ENCODE data around the gene CLEC12A. TPM values are rescaled to one million over a fixed set of nuclear protein-coding genes. Genes with fewer than 3 reads are reported as not detected.

Gene CLEC12A
- total RNA-seq, 1 donor from 2014 or later, result not detected

DNA sequence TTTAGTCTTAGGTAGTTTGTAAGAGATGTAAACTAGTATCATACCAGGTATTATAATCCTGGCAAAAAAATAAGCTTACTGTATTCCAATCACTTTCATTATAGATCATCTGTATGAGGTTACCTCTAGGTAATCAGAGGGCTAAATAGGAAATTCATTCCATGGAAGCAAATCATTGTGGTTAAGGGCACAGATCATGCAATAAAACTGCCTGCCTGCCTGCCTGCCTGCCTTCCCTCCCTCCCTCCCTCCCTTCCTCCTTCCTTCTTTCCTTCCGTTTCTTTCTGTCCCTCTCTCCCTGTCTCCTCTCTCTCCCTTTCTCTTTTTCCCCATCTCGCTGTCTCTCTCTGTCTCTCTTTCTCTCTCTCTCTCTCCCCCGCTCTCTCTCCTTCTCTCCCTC is 56.1 kb downstream of the CLEC12A start:
- no peaks in the 10 kb centered on the region for H3K27me3 Mint-ChIP-seq (ENCODE audit: low read depth, unreplicated experiment)
- TF ChIP-seq, protein P1, sequence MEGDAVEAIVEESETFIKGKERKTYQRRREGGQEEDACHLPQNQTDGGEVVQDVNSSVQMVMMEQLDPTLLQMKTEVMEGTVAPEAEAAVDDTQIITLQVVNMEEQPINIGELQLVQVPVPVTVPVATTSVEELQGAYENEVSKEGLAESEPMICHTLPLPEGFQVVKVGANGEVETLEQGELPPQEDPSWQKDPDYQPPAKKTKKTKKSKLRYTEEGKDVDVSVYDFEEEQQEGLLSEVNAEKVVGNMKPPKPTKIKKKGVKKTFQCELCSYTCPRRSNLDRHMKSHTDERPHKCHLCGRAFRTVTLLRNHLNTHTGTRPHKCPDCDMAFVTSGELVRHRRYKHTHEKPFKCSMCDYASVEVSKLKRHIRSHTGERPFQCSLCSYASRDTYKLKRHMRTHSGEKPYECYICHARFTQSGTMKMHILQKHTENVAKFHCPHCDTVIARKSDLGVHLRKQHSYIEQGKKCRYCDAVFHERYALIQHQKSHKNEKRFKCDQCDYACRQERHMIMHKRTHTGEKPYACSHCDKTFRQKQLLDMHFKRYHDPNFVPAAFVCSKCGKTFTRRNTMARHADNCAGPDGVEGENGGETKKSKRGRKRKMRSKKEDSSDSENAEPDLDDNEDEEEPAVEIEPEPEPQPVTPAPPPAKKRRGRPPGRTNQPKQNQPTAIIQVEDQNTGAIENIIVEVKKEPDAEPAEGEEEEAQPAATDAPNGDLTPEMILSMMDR (IDR thresholded peaks at IDR 0.05; ENCODE audit: insufficient read depth, low read depth, low read length), result no peak
- no peak for TF ChIP-seq EZH2 (IDR thresholded peaks at IDR 0.05; ENCODE audit: insufficient read depth, low read length)
- Histone ChIP-seq H3K4me2 (ENCODE audit: low read length) (peak overlapping the region; percentile 56), H2AFZ (ENCODE audit: low read depth, low read length) (peak overlapping the region; percentile 59), H4K20me1 (ENCODE audit: insufficient read depth, low read length) (no peaks in the 10 kb centered on the region), H3K9me3 (ENCODE audit: insufficient read depth, low read depth, low read length) (no peaks in the 10 kb centered on the region), H3K27ac (ENCODE audit: low read depth, low read length) (no peak overlapping the region), H3K79me2 (ENCODE audit: insufficient read depth, low read length) (no peaks in the 10 kb centered on the region), H3K27me3 (ENCODE audit: insufficient read depth, low read length) (no peaks in the 10 kb centered on the region), H3K4me3 (ENCODE audit: insufficient read depth, low read depth, low read length) (no peak overlapping the region), H3K36me3 (ENCODE audit: insufficient read depth, low read length) (no peaks in the 10 kb centered on the region), H3K9ac (ENCODE audit: low read length) (no peak overlapping the region), H3K4me1 (ENCODE audit: insufficient read depth, low read length) (peaks cover 6% of the 10 kb centered on the region)
- peaks cover 9% of the 10 kb centered on the region for H3K4me1 Mint-ChIP-seq (ENCODE audit: low read depth, unreplicated experiment)
- no peaks in the 10 kb centered on the region for H3K36me3 Mint-ChIP-seq (ENCODE audit: low read depth, unreplicated experiment)
- no peak overlapping the region for H3K27ac Mint-ChIP-seq (ENCODE audit: unreplicated experiment)
- H3K4me3 Mint-ChIP-seq (ENCODE audit: unreplicated experiment), result no peak overlapping the region
- FAIRE-seq (peak; percentile 80), DNase-seq (ENCODE audit: low read depth) (no peak)
- peaks cover 2% of the 10 kb centered on the region for H3K9me3 Mint-ChIP-seq (ENCODE audit: unreplicated experiment)

GRCh38 chr12:10027721-10028120 is 56.5 kb downstream of the CLEC12A start:
- no peak overlapping the region for H3K27ac ChIP-seq (ENCODE audit: low read depth, low read length)
- H3K9ac ChIP-seq (ENCODE audit: low read length), result no peak overlapping the region
- no peaks in the 10 kb centered on the region for H4K20me1 ChIP-seq (ENCODE audit: insufficient read depth, low read length)
- no peak for FAIRE-seq
- no peaks in the 10 kb centered on the region for H3K9me3 ChIP-seq (ENCODE audit: insufficient read depth, low read depth, low read length)
- no peaks in the 10 kb centered on the region for H3K79me2 ChIP-seq (ENCODE audit: insufficient read depth, low read length)
- no peaks in the 10 kb centered on the region for H3K27me3 ChIP-seq (ENCODE audit: insufficient read depth, low read length)
- peak overlapping the region; percentile 56 for H3K4me2 ChIP-seq (ENCODE audit: low read length)
- H3K4me1 Mint-ChIP-seq (ENCODE audit: low read depth, unreplicated experiment), result peaks cover 9% of the 10 kb centered on the region
- peaks cover 2% of the 10 kb centered on the region for H3K9me3 Mint-ChIP-seq (ENCODE audit: unreplicated experiment)
- no peak for TF ChIP-seq EZH2 (IDR thresholded peaks at IDR 0.05; ENCODE audit: insufficient read depth, low read length)
- TF ChIP-seq, protein P1 (IDR thresholded peaks at IDR 0.05; ENCODE audit: insufficient read depth, low read depth, low read length), result no peak
- H3K36me3 ChIP-seq (ENCODE audit: insufficient read depth, low read length), result no peaks in the 10 kb centered on the region
- H3K4me1 ChIP-seq (ENCODE audit: insufficient read depth, low read length), result peaks cover 6% of the 10 kb centered on the region
- H3K36me3 Mint-ChIP-seq (ENCODE audit: low read depth, unreplicated experiment), result no peaks in the 10 kb centered on the region
- no peak overlapping the region for H3K4me3 Mint-ChIP-seq (ENCODE audit: unreplicated experiment)
- H2AFZ ChIP-seq (ENCODE audit: low read depth, low read length), result peak overlapping the region; percentile 59
- DNase-seq (ENCODE audit: low read depth), result peak; percentile 1
- no peak overlapping the region for H3K27ac Mint-ChIP-seq (ENCODE audit: unreplicated experiment)
- H3K4me3 ChIP-seq (ENCODE audit: insufficient read depth, low read depth, low read length), result no peak overlapping the region
- H3K27me3 Mint-ChIP-seq (ENCODE audit: low read depth, unreplicated experiment), result no peaks in the 10 kb centered on the region

DNA sequence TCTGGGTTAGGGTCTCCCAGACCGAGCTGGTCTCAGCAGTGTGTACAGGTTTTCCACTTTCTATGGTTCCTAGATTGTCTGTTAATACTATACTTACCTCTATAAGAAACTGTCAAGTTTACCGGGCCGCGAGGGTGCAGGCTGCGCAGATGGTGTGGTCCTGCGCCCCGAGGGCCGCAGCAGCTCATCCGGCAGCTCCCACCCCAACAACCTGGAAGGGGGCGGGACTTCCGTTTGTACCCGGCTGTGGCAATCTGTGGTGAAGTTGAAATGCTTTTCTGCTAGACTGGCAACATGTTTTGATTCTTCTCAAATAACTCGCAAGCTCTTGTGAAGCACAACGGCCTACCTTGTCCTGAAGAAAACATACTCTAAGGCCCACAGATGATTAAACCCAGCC is 59.2 kb downstream of the CLEC12A start, which contains the start of gene CLEC9A:
Gene CLEC9A (plus strand): TSS at position 237 of the 400 bp plus-strand sequence. CDS start 22,006 bp downstream, outside the sequence.
- H3K36me3 Mint-ChIP-seq (ENCODE audit: low read depth, unreplicated experiment), result no peaks in the 10 kb centered on the region
- no peaks in the 10 kb centered on the region for H3K27me3 Mint-ChIP-seq (ENCODE audit: low read depth, unreplicated experiment)
- H3K9me3 Mint-ChIP-seq (ENCODE audit: unreplicated experiment), result peaks cover 2% of the 10 kb centered on the region
- H4K20me1 ChIP-seq (ENCODE audit: insufficient read depth, low read length), result no peaks in the 10 kb centered on the region
- no peak for DNase-seq (ENCODE audit: low read depth)
- peak within 1 kb of the TSS; percentile 67 for H3K4me2 ChIP-seq (ENCODE audit: low read length)
- H3K9me3 ChIP-seq (ENCODE audit: insufficient read depth, low read depth, low read length), result no peaks in the 10 kb centered on the region
- H3K27ac Mint-ChIP-seq (ENCODE audit: unreplicated experiment), result peak within 1 kb of the TSS; percentile 88
- no peaks in the 10 kb centered on the region for H3K27me3 ChIP-seq (ENCODE audit: insufficient read depth, low read length)
- TF ChIP-seq, protein P1 (IDR thresholded peaks at IDR 0.05; ENCODE audit: insufficient read depth, low read depth, low read length), result no peak
- TF ChIP-seq EZH2 (IDR thresholded peaks at IDR 0.05; ENCODE audit: insufficient read depth, low read length), result no peak
- no peak within 1 kb of the TSS for H3K4me3 ChIP-seq (ENCODE audit: insufficient read depth, low read depth, low read length)
- H3K9ac ChIP-seq (ENCODE audit: low read length), result peak within 1 kb of the TSS; percentile 37
- H3K4me1 Mint-ChIP-seq (ENCODE audit: low read depth, unreplicated experiment), result peaks cover 9% of the 10 kb centered on the region
- H3K27ac ChIP-seq (ENCODE audit: low read depth, low read length), result peak within 1 kb of the TSS; percentile 75
- H2AFZ ChIP-seq (ENCODE audit: low read depth, low read length), result no peak within 1 kb of the TSS
- H3K36me3 ChIP-seq (ENCODE audit: insufficient read depth, low read length), result no peaks in the 10 kb centered on the region
- H3K79me2 ChIP-seq (ENCODE audit: insufficient read depth, low read length), result no peaks in the 10 kb centered on the region
- peaks cover 6% of the 10 kb centered on the region for H3K4me1 ChIP-seq (ENCODE audit: insufficient read depth, low read length)
- no peak within 1 kb of the TSS for H3K4me3 Mint-ChIP-seq (ENCODE audit: unreplicated experiment)
- no peak for FAIRE-seq
